Nephron (organoid): Measurements from ENCODE around the gene GPRC5D.

Experiments used
- H3K27ac Mint-ChIP-seq, 3 experiments: 2 replicates each; pipeline ENCODE4 v1.8.0; 2020; ENCODE audit warnings: mixed read lengths in 3 of 3, mild to moderate bottlenecking in 2 of 3, moderate library complexity in 1 of 3
- H3K27me3 Mint-ChIP-seq: 2 replicates; pipeline ENCODE4 v1.8.0; 2021; ENCODE audit warnings: low read depth, mild to moderate bottlenecking, moderate library complexity, mixed read lengths
- H3K36me3 Mint-ChIP-seq: 2 replicates; pipeline ENCODE4 v1.8.0; 2020; ENCODE audit warnings: low read depth, mixed read lengths
- H3K4me1 Mint-ChIP-seq: 2 replicates; pipeline ENCODE4 v1.8.0; 2020; ENCODE audit warnings: mixed read lengths
- H3K4me3 Mint-ChIP-seq, 3 experiments: 2 replicates each; pipeline ENCODE4 v1.8.0; 2020; ENCODE audit warnings: mild to moderate bottlenecking in 3 of 3, mixed read lengths in 3 of 3, moderate library complexity in 2 of 3
- H3K9me3 Mint-ChIP-seq: 2 replicates; pipeline ENCODE4 v1.8.0; 2020; ENCODE audit warnings: mixed read lengths
- TF ChIP-seq, protein P1 (sequence below), 3 experiments: fragments of 200-600 bp; sonication (generic); IDR thresholded peaks; one replicate each; pipeline ENCODE4 v1.5.0; 2021; ENCODE audit warnings: antibody characterized with exemption in 3 of 3; ENCODE audit not compliant: unreplicated experiment in 3 of 3

GPRC5D gene

DNA sequence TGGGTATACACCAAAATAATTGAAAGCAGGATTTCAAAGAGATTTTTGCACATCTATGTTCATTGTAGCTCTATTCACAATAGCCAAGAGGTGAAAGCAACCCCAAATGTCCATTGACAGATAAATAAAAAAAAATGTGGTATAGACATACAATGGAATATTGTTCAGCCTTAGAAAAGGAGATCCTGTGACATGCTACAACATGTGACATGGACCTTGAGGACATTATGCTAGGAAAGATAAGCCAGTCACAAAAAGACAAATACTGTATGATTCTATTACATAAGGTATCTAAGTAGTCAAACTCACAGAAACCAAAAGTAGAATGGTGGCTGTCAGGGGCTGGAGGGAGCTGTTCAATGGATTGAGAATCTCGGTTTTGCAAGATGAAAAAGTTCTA, 12.1 kb downstream of the GPRC5D start:
- Mint-ChIP-seq H3K27me3 (peaks cover 10% of the 10 kb centered on the region), H3K4me3 (no peak overlapping the region), H3K27ac (no peak overlapping the region), H3K9me3 (no peaks in the 10 kb centered on the region), H3K36me3 (no peaks in the 10 kb centered on the region), H3K4me1 (peaks cover 5% of the 10 kb centered on the region)
- TF ChIP-seq, protein P1, sequence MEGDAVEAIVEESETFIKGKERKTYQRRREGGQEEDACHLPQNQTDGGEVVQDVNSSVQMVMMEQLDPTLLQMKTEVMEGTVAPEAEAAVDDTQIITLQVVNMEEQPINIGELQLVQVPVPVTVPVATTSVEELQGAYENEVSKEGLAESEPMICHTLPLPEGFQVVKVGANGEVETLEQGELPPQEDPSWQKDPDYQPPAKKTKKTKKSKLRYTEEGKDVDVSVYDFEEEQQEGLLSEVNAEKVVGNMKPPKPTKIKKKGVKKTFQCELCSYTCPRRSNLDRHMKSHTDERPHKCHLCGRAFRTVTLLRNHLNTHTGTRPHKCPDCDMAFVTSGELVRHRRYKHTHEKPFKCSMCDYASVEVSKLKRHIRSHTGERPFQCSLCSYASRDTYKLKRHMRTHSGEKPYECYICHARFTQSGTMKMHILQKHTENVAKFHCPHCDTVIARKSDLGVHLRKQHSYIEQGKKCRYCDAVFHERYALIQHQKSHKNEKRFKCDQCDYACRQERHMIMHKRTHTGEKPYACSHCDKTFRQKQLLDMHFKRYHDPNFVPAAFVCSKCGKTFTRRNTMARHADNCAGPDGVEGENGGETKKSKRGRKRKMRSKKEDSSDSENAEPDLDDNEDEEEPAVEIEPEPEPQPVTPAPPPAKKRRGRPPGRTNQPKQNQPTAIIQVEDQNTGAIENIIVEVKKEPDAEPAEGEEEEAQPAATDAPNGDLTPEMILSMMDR (IDR thresholded peaks at IDR 0.05; ENCODE audit: unreplicated experiment in 3 of 3): no peak

DNA sequence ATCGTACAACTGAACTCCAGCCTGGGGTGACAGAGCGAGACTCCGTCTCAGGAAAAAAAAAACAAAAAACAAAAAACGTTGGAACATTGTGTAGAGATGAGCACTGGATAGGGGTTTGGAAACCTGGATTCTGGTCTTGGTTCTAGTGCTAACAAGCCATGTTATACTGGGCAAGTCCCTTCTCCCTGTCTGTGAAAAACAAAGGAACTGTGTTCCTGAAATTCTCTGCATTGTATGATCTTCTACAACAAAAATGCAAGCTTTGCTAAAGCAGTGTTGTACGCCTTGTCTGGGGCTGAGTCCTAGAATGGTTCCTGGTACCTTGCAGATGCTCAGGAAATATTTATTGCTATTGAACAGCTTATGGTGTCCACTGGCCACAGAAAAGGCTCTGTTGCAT, 13.4 kb downstream of the GPRC5D start:
- no peak overlapping the region for H3K27ac Mint-ChIP-seq
- H3K36me3 Mint-ChIP-seq: no peaks in the 10 kb centered on the region
- TF ChIP-seq, protein P1 (IDR thresholded peaks at IDR 0.05; ENCODE audit: unreplicated experiment in 3 of 3): no peak
- H3K27me3 Mint-ChIP-seq: peaks cover 10% of the 10 kb centered on the region
- peaks cover 19% of the 10 kb centered on the region for H3K4me1 Mint-ChIP-seq
- no peak overlapping the region for H3K4me3 Mint-ChIP-seq
- H3K9me3 Mint-ChIP-seq: no peaks in the 10 kb centered on the region

DNA sequence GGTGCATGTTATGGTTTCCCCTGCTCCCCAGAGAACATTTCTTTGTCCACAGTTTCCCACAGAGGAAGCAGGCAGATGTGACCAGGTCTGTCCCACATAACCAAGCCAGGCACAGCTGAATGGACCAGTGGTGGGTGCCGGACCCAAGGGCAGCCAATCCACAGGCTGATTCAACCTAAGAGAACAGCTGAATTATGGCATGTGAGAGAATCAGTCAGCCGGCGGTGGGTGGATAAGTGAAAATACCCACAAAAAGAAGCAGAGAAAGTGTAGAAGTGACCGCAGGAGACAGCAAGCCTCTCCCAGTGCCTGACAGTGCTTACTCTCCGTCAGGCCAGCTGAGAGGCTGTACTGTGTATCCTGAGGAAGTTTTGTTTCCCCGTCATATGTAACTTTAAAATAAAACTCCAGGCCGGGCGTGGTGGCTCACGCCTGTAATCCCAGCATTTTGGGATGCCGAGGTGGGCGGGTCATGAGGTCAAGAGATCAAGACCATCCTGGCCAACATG, 14.9 kb downstream of the GPRC5D start:
- peaks cover 19% of the 10 kb centered on the region for H3K4me1 Mint-ChIP-seq
- no peak overlapping the region for H3K4me3 Mint-ChIP-seq
- TF ChIP-seq, protein P1 (IDR thresholded peaks at IDR 0.05; ENCODE audit: unreplicated experiment in 3 of 3): no peak
- H3K27me3 Mint-ChIP-seq: peaks cover 6% of the 10 kb centered on the region
- no peaks in the 10 kb centered on the region for H3K36me3 Mint-ChIP-seq
- H3K27ac Mint-ChIP-seq: no peak overlapping the region
- no peaks in the 10 kb centered on the region for H3K9me3 Mint-ChIP-seq

DNA sequence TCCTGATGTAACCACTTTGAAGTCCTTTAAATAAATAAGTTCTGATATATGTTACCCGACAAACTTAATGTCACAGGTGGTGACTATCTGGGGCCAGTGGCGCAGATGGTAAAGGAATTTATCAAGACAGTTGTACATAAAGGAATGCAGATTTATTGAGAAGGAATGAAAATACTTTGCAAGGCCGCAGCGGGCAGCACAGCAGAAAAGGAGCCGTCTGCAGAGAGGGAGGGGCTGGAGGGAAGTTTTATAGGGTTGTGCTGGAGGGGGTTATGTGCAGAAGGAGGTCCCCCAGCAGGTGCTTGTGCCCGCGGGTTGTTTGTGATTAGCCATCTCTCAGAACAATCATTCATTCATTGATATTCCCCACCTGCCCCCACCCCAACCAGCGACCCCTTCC, 17.4 kb downstream of the GPRC5D start:
- no peaks in the 10 kb centered on the region for H3K9me3 Mint-ChIP-seq
- peaks cover 19% of the 10 kb centered on the region for H3K4me1 Mint-ChIP-seq
- peak overlapping the region; percentile 9 to 36 (median 28) for H3K27ac Mint-ChIP-seq
- no peak overlapping the region for H3K4me3 Mint-ChIP-seq
- peaks cover 9% of the 10 kb centered on the region for H3K27me3 Mint-ChIP-seq
- TF ChIP-seq, protein P1 (IDR thresholded peaks at IDR 0.05; ENCODE audit: unreplicated experiment in 3 of 3): no peak
- H3K36me3 Mint-ChIP-seq: peaks cover 3% of the 10 kb centered on the region

DNA sequence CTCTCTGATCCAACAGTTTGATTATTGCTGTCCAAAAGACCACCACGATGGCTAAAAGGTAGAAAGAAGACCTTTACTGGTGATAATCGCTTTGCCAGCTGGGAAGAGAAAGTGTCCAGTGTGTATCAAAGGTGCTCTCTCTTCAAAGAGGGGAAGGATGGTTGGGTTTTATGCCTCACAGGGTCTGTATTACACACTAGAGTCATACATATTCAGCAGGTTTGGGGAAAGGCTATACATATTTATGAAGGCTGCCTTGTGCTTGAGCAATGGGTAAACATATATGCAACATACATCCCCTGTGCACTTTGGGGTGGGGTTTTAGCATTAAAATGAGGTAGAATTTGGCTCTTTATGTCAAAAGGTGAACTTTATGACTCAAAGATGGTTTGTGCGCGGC, 18.2 kb downstream of the GPRC5D start:
- TF ChIP-seq, protein P1 (IDR thresholded peaks at IDR 0.05; ENCODE audit: unreplicated experiment in 3 of 3): no peak
- Mint-ChIP-seq H3K4me1 (peaks cover 19% of the 10 kb centered on the region), H3K27me3 (peaks cover 3% of the 10 kb centered on the region), H3K9me3 (no peaks in the 10 kb centered on the region), H3K36me3 (peaks cover 3% of the 10 kb centered on the region), H3K27ac (peak overlapping the region in 2 of 3 experiments; percentile 9 to 41), H3K4me3 (no peak overlapping the region)

DNA sequence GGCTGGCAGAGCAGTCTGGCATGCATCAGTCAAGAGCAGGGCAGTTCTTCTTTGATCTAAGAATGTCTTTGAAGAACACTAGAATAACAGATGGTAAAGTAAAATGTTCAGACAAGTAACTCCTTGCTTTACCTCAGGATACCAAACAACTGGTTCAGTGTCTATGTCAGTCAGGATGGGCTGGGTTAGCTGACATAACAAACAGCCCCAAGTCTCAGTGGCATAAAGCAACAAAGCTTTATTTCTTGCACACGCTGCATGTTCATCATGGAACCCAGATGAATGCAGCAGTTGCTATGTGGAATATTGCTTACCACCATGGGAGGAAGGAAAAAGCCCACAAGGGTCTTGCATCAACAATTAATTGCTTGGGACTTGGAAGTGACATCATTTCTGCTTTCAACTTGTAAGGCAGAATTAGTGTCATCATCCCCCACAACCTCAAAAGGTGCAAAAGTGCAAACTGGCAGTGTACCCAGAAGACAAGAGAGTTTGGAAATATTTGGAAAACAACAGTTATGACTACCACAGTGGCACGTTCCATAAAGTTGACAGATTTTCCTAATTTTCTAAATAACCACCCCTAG, 21.2 kb downstream of the GPRC5D start:
- H3K4me1 Mint-ChIP-seq: peaks cover 19% of the 10 kb centered on the region
- peaks cover 3% of the 10 kb centered on the region for H3K27me3 Mint-ChIP-seq
- TF ChIP-seq, protein P1 (IDR thresholded peaks at IDR 0.05; ENCODE audit: unreplicated experiment in 3 of 3): no peak
- H3K27ac Mint-ChIP-seq: no peak overlapping the region
- peaks cover 3% of the 10 kb centered on the region for H3K36me3 Mint-ChIP-seq
- no peak overlapping the region for H3K4me3 Mint-ChIP-seq
- peaks cover 3% of the 10 kb centered on the region for H3K9me3 Mint-ChIP-seq
